SU-DHL-6 (cell line): ENCODE measurements around the gene IDH3B.

ENCODE experiments used
- EZH2phosphoT487 ChIP-seq: fragments of 200-600 bp; sonication (generic), shearing (Covaris generic); conservative IDR thresholded peaks from 2 replicates; pipeline ENCODE4 v1.6.1; 2018; ENCODE audit warnings: mild to moderate bottlenecking, antibody characterized with exemption, low read length, moderate library complexity, mixed read lengths
- TF ChIP-seq, protein P1 (sequence below): fragments of 200-600 bp; sonication (generic); IDR thresholded peaks from one replicate; pipeline ENCODE4 v1.5.1; 2017; ENCODE audit warnings: antibody characterized with exemption, mild to moderate bottlenecking, low read length, moderate library complexity; ENCODE audit not compliant: insufficient read depth, poor library complexity, severe bottlenecking

DNA sequence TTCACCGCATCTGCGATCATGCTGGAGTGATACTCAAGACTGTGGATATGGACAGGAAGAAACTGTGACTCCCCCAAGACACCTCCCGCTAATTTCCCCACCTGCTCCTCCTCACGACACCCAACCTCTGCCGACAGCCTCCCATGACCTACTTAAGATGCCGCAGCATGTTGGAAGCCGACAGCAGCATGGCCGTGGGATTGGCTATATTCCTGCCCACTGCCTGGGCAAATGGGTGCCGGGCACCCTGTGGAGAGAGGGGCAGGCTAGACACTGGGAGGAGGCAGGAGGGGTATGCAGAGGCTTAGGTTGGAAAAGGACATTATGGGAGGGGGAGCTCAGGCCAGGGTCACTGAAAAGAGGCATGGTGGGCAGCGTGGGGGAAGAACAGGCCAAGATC lies 4.5 kb downstream of the IDH3B start:
- TF ChIP-seq, protein P1, sequence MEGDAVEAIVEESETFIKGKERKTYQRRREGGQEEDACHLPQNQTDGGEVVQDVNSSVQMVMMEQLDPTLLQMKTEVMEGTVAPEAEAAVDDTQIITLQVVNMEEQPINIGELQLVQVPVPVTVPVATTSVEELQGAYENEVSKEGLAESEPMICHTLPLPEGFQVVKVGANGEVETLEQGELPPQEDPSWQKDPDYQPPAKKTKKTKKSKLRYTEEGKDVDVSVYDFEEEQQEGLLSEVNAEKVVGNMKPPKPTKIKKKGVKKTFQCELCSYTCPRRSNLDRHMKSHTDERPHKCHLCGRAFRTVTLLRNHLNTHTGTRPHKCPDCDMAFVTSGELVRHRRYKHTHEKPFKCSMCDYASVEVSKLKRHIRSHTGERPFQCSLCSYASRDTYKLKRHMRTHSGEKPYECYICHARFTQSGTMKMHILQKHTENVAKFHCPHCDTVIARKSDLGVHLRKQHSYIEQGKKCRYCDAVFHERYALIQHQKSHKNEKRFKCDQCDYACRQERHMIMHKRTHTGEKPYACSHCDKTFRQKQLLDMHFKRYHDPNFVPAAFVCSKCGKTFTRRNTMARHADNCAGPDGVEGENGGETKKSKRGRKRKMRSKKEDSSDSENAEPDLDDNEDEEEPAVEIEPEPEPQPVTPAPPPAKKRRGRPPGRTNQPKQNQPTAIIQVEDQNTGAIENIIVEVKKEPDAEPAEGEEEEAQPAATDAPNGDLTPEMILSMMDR = no peak
- TF ChIP-seq EZH2phosphoT487 = no peak
